ENCODE data around the gene PDGFRB. TPM values are rescaled to one million over a fixed set of nuclear protein-coding genes. Genes with fewer than 3 reads are reported as not detected.

Gene PDGFRB
- total and polyA plus RNA-seq, 10 of the 15 experiments (the other 5 are each of a cell fraction or from before 2014, with no cell fraction given): 0.02 to 3.0 (median 1.0) TPM

DNA sequence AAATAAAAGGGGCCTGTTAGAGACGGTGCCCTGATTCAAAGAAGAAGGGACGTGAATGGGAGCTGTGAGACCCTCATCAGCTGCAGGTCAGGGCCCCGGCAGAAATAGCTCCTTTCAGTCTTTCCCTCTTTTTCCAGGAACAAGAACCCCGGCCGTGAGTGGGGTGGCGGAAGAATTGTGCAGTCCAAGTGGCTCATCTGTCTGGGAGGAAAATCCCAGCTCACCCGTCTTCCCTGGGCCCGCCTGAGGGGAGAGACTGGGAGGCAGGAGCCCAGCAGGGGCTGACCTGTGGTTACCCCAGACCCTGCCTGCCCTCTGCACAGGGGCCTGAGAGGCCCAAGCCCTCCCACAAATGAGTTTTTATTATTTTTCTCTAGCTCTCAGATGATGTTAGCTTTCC is 44.5 kb downstream of the PDGFRB start:
- no peak overlapping the region for H3K4me2 ChIP-seq (ENCODE audit: control insufficient read depth, insufficient read depth)
- POLR2A ChIA-PET: no interaction called here
- intact Hi-C loops (cut with micrococcal nuclease; ENCODE audit: unreplicated experiment) (no loop called here), in situ Hi-C loops (cut with MboI) (no loop called here)
- H3K9ac ChIP-seq (ENCODE audit: control insufficient read depth, insufficient read depth, low read length): no peak overlapping the region
- BruUV-seq (replicated peaks): no TSS peak
- H3K79me2 ChIP-seq (ENCODE audit: control insufficient read depth, insufficient read depth, low read length): no peaks in the 10 kb centered on the region
- no peak overlapping the region for H3K4me3 ChIP-seq
- no peaks in the 10 kb centered on the region for H4K20me1 ChIP-seq (ENCODE audit: control insufficient read depth, insufficient read depth)
- 18% methylated on average over 8 of the region's 8 CpGs for WGBS (ENCODE audit: insufficient coverage, insufficient replicate concordance, low lambda C conversion rate, missing lambda C conversion rate)
- DNase-seq (ENCODE audit: low read depth, low spot score) (no peak), FAIRE-seq (no peak), ATAC-seq (no peak)
- H3K4me1 ChIP-seq (ENCODE audit: control insufficient read depth, insufficient read depth, low read length): no peaks in the 10 kb centered on the region
- no peaks in the 10 kb centered on the region for H3K36me3 ChIP-seq (ENCODE audit: control insufficient read depth in 2 of 2, insufficient read depth in 2 of 2, low read length in 1 of 2)
- RAD21 ChIA-PET (ENCODE audit: unreplicated experiment): no interaction called here
- no peak overlapping the region for H3K27ac ChIP-seq (ENCODE audit: control insufficient read depth, insufficient read depth)
- SMC1A ChIA-PET (ENCODE audit: uncharacterized antibody, unreplicated experiment): interaction anchor here (0.7 to 1.4 kb wide), 3 partner anchors 24 to 115 kb away, joined by 3 read pairs; no protein-coding TSS in a partner anchor
- TF ChIP-seq POU2F2 (IDR thresholded peaks at IDR 0.05; ENCODE audit: borderline replicate concordance, low read depth, low read length) (no peak), FOS (IDR thresholded peaks at IDR 0.05; ENCODE audit: borderline replicate concordance, extremely low read depth, insufficient read length) (no peak), CHD2 (IDR thresholded peaks at IDR 0.05; ENCODE audit: borderline replicate concordance, low read depth, low read length) (no peak), SUZ12 (IDR thresholded peaks at IDR 0.05; ENCODE audit: unreplicated experiment) (no peak), BCLAF1 (IDR thresholded peaks at IDR 0.05) (no peak)
- no peaks in the 10 kb centered on the region; a peak in 1 of 4 replicates for H3K27me3 ChIP-seq (replicated peaks in 1 of 2; ENCODE audit: control insufficient read depth in 2 of 2, insufficient read depth in 2 of 2, low read length in 1 of 2)
- H3K9me3 ChIP-seq (replicated peaks; ENCODE audit: control insufficient read depth, insufficient read depth, low read length): no peaks in the 10 kb centered on the region
- CTCF ChIA-PET: interaction anchor here (3.9 kb wide), 1 partner anchor 12 kb away, joined by 15 read pairs; no protein-coding TSS in a partner anchor
- no peak overlapping the region for H2AFZ ChIP-seq (ENCODE audit: control insufficient read depth, low read depth, low read length)
